ENCODE measurements around the gene SHANK1. TPM values are rescaled to one million over a fixed set of nuclear protein-coding genes. Genes with fewer than 3 reads are reported as not detected.

SHANK1 gene
- total and polyA plus RNA-seq, 2 donors, result 0.60 to 4.3 TPM

DNA sequence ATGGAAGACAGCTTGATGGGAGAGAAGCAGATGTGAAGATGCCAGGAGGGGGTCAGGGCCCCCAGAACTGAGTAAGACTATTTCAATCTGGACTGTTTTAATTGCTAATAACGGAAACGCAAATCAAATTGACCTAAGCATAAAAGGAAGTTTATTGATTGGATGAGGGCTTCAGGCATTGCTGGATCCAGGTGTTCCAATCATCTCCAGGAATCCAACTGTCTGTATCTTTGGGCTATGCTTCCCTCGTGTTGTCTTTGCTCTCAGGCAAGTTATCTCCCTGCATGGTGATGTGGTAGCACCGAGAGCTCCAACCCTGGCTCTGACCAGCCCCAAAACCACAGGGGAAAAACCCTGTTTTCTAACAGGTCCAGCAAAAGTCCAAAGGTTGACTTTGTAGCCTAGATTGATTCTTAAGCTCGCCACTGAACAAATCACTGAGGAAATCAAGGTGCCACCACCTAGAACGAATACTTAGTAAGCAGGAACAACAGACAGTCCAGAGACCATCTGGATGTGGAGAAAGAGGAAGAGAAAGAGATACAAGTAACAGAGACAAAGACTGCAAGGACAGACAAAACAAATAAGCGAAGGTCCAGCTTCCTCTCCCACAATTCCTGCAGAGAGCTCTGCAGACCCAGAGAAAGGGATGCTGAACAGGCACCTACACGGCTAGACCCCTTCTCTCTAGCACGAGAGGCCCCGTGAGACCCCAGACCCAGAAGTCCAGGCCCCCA is 71.6 kb downstream of the SHANK1 start:
- no peak for DNase-seq (ENCODE audit: extremely low spot score)
- Histone ChIP-seq H3K4me1 (ENCODE audit: insufficient read depth) (no peaks in the 10 kb centered on the region), H3K27ac (ENCODE audit: low read depth) (no peak overlapping the region), H3K36me3 (ENCODE audit: insufficient read depth) (no peaks in the 10 kb centered on the region), H3K4me3 (ENCODE audit: low read depth, low read length) (no peak overlapping the region)
- 72% methylated on average over 10 of the region's 10 CpGs for WGBS

DNA sequence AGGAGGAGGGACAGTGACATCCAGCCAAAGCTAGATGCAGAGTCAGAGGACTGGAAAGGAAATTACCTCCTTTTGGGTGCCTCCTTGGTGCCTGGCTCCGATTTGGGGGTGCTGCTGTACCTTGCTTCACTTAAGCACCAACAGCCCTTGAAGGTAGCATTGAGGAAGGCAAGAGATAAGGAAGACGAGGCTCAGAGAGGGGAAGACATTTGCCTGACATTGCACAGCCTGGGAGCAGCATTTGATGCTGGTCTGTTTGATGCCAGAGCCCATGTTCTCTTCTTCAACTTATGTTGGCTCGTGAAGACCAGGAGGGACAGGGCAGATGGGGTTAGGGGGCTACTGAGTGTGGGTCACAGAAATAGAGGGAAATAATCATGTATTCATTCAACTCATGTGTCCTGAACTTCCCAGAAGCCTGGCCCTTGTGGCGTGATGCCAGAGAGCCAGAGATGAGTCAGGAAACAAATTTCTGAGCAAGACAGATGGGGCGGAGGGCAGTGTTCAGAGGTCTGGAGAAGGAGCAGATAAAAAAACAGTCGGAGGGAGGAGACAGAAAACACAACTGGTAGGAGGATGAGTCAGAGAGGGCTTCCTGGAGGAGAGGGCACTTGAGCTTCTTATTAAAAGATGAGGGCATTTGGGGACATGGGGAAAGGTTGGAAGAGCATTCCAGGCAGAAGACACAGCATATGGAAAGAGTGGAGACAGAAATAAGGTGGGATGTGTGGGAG is 73.4 kb downstream of the SHANK1 start:
- Histone ChIP-seq H3K36me3 (ENCODE audit: insufficient read depth) (no peaks in the 10 kb centered on the region), H3K4me3 (ENCODE audit: low read depth, low read length) (no peak overlapping the region), H3K4me1 (ENCODE audit: insufficient read depth) (no peaks in the 10 kb centered on the region), H3K27ac (ENCODE audit: low read depth) (no peak overlapping the region)
- WGBS, result 42% methylated on average over 6 of the region's 6 CpGs
- DNase-seq (ENCODE audit: extremely low spot score), result no peak

DNA sequence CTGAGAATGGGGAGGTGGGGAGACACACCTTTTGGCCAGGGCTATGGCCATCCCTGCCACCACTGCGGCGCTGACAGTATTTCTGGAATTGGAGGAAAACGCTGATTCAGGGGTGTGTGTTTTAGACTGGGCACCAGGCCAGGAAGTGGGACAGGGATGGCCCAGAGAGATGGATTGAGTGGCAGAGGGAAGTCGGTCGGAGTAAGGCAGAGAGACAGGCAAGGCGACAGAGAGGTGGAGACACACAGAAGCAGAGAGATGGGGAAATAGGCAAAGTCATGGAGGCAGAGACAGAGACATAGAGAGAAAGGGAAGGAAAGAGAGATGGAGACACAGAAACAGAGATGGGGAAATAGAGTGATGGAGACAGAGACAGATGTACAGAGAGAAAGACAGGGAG is 74.5 kb downstream of the SHANK1 start:
- H3K4me3 ChIP-seq (ENCODE audit: low read depth, low read length), result no peak overlapping the region
- WGBS, result 72% methylated on average over 6 of the region's 6 CpGs
- H3K36me3 ChIP-seq (ENCODE audit: insufficient read depth), result no peaks in the 10 kb centered on the region
- no peak overlapping the region for H3K27ac ChIP-seq (ENCODE audit: low read depth)
- no peaks in the 10 kb centered on the region for H3K4me1 ChIP-seq (ENCODE audit: insufficient read depth)
- no peak for DNase-seq (ENCODE audit: extremely low spot score)

DNA sequence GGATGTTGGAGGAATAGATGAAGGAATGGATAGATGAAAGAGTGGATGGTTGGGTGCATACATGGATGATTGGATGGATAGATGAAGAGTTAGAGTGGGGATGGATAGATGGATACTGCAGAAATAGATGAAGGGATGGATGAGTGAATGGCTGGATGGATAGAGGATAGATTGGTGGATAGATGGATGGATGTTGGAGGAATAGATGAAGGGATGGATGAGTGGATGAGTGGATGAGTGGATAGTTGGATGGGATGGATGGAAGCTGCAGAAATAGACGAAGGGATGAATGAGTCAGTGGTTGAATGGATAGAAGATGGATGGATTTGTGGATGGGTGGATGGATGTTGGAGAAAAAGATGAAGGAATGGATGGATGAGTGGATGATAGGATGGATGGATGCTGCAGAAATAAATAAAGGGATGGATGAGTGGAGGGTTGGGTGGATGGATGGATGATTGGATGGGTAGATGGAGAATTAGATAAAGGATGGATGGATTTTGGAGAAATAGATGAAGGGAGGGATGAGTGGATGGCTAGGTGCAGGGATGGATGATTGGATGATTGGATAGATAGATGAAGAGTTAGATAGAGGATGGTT is 75.2 kb downstream of the SHANK1 start:
- no peaks in the 10 kb centered on the region for H3K36me3 ChIP-seq (ENCODE audit: insufficient read depth)
- no peak overlapping the region for H3K27ac ChIP-seq (ENCODE audit: low read depth)
- 36% methylated on average over 1 of the region's 1 CpG for WGBS
- H3K4me3 ChIP-seq (ENCODE audit: low read depth, low read length), result no peak overlapping the region
- no peak for DNase-seq (ENCODE audit: extremely low spot score)
- no peaks in the 10 kb centered on the region for H3K4me1 ChIP-seq (ENCODE audit: insufficient read depth)

DNA sequence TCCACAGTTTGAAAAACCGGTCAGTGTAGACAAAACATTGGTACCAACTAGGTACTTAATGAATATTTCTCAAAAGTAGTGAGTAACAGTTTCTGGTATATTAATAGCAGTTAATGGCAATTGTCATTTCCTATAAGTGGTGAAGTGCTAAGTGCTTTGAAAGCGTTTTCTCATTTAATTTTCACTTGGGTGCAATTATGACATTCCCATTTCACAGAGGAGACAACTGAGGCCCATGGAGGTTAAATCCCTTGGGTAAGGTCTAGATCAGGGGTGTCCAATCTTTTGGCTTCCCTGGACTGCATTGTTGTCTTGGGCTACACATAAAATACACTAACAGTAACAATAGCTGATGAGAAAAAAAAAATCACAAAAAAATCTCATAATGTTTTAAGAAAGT is 79.2 kb downstream of the SHANK1 start:
- Histone ChIP-seq H3K36me3 (ENCODE audit: insufficient read depth) (no peaks in the 10 kb centered on the region), H3K4me3 (ENCODE audit: low read depth, low read length) (no peak overlapping the region), H3K4me1 (ENCODE audit: insufficient read depth) (no peaks in the 10 kb centered on the region), H3K27ac (ENCODE audit: low read depth) (no peak overlapping the region)
- 74% methylated on average over 2 of the region's 2 CpGs for WGBS
- DNase-seq (ENCODE audit: extremely low spot score), result no peak

DNA sequence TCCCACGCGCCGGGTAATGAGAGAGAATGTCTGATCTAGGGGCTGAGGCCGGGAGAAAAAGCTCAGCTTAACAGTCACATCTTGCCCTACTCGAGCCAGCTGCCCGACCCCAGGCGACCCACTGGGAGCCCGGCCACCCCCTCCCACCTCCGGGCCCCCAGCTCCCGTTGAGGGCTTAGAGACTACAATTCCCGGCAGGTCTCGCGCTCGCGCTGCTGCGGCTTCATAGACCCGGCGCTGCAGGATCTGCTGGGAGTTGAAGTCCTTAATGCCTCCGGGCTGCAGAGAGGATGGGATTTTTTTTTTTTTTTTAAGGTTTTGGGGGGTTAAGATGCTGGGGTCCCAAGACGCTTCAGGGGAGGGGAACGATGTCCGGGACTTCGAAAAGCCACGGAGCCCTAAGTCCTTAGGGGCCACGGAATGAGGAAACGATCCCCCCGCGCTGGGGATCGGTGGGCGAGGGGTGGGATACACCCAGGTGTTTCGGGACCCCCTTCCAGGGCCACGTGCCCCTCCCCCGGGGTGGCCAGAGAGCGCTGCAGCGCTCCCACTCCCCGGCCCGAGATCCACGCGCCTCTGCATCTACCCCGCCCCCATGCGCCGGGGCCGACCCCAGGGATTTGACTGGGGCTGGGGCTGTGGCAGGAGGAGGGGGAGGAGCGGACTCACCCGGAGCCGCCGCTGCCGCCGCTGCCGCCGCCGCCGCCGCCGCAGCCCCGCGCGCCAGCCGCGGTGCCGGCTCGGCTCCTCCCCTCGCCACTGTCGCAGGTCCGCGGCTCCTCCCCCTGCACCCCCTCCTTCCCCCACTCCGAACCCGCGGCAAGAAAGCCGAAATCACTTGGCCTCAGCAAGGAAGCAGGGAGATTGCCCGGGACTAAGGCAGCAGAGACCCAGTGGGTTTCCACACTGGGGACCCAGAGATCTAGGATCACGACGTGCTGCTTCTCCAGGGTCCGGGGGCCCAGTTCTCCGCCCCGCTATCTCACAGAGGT is 80.2 kb downstream of the SHANK1 start, which contains the start of gene SYT3:
Gene SYT3 (minus strand): TSS at position 761 of the 992 bp plus-strand sequence. CDS start 2,470 bp downstream, outside the sequence.
- 2% methylated on average over 76 of the region's 76 CpGs for WGBS
- H3K4me3 ChIP-seq (ENCODE audit: low read depth, low read length), result peak within 1 kb of the TSS; percentile 43
- H3K4me1 ChIP-seq (ENCODE audit: insufficient read depth), result no peaks in the 10 kb centered on the region
- no peaks in the 10 kb centered on the region for H3K36me3 ChIP-seq (ENCODE audit: insufficient read depth)
- no peak within 1 kb of the TSS for H3K27ac ChIP-seq (ENCODE audit: low read depth)
- DNase-seq (ENCODE audit: extremely low spot score), result no peak

DNA sequence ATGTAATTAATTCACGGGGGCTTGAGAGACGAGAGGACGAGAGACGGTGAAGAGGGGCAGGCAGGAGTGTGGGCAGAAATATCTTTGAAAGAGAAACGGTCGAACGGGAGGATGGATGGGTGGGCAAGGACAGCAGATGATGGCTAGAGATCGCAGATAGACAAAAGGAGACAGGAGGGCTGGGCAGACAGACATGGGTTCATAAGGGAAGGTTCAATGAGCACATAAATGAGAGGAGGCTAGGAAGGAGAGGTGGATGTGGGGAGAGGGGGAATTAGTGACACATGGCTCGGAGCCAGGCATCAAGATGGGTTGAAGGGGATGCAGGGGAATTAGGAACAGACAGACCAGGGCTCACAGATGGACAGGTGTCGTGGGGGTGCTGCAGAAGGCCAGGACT is 81.0 kb downstream of the SHANK1 start:
- DNase-seq (ENCODE audit: extremely low spot score), result no peak
- no peak overlapping the region for H3K27ac ChIP-seq (ENCODE audit: low read depth)
- 43% methylated on average over 10 of the region's 10 CpGs for WGBS
- H3K36me3 ChIP-seq (ENCODE audit: insufficient read depth), result no peaks in the 10 kb centered on the region
- H3K4me3 ChIP-seq (ENCODE audit: low read depth, low read length), result no peak overlapping the region
- no peaks in the 10 kb centered on the region for H3K4me1 ChIP-seq (ENCODE audit: insufficient read depth)

DNA sequence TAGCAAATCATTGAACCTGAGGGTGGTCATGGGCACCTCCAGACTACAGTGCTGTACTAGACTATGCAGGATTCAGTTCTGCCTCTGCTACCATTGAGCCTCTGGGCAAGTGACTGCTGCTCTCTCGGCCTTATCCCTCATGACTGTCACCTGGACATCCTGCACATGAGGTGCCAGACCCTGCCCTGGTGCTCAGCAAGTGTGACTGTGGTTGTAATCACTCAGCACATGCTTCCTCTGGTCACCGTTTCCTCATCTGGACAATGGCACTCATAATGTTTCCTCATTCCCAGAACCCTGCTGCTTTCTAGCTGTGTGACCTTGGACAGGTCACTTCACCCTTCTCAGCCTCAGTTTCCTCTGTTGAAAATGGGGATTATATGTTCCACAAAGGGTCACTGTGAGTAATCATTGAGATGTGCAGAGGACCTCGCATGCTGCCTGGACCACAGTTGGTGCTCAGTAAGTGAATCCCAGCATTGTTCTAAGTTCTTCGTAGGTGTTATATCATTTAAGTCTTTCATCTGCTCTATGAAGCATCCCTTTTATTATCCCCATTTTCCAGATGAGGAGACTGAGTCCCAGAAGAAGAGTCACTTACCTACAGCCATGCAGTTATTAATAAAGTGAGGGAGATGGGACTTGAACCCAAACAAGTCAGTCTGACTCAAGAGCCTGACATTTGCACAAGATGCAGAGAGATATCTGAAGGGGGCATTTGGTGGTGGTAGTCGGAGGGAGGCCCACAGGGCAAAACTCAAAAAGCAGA is 83.1 kb downstream of the SHANK1 start:
- no peak overlapping the region for H3K4me3 ChIP-seq (ENCODE audit: low read depth, low read length)
- no peaks in the 10 kb centered on the region for H3K36me3 ChIP-seq (ENCODE audit: insufficient read depth)
- DNase-seq (ENCODE audit: extremely low spot score), result no peak
- WGBS, result 75% methylated on average over 5 of the region's 5 CpGs
- no peaks in the 10 kb centered on the region for H3K4me1 ChIP-seq (ENCODE audit: insufficient read depth)
- no peak overlapping the region for H3K27ac ChIP-seq (ENCODE audit: low read depth)

DNA sequence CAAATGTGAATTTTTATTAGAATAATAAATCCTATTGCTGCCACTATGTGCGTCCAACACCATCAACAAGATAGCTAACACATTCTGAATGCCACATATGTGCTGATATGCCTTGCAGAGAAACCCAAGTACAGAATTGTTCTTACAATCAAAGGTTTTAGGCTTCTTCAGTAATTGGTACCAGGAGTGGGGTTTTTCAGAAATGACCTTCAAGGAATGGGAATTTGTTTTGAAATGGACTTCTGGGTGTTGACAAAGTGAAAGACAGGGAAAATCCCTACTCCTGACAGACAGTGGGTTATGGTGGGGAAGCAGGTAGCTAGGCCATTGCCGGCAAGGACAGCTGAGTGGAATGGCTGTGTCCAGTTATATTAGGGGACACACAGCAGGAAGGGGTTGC is 85.6 kb downstream of the SHANK1 start:
- Histone ChIP-seq H3K27ac (ENCODE audit: low read depth) (no peak overlapping the region), H3K4me3 (ENCODE audit: low read depth, low read length) (no peak overlapping the region), H3K36me3 (ENCODE audit: insufficient read depth) (no peaks in the 10 kb centered on the region), H3K4me1 (ENCODE audit: insufficient read depth) (no peaks in the 10 kb centered on the region)
- no peak for DNase-seq (ENCODE audit: extremely low spot score)
- 93% methylated on average over 2 of the region's 2 CpGs for WGBS

DNA sequence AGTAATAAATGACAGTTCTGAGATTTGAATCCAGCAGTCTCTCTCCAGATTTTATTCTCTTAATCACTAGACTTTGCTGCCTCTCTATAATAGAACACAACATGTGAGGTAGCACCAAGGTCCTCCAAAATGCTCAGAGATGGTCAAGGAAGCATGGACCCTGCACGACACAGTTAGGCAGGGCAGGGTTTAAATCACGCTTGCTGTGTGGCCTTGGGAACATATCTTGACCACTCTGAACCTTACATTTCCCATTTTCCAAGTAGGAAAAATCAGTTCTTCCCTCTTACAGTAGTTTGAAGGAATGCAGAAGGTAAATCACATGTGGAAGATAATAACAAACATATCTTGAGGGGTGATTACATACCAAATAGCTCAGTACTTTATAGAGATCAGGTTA is 86.2 kb downstream of the SHANK1 start:
- no peak overlapping the region for H3K4me3 ChIP-seq (ENCODE audit: low read depth, low read length)
- H3K36me3 ChIP-seq (ENCODE audit: insufficient read depth), result no peaks in the 10 kb centered on the region
- no peak for DNase-seq (ENCODE audit: extremely low spot score)
- H3K27ac ChIP-seq (ENCODE audit: low read depth), result no peak overlapping the region
- WGBS, result 76% methylated on average over 2 of the region's 2 CpGs
- no peaks in the 10 kb centered on the region for H3K4me1 ChIP-seq (ENCODE audit: insufficient read depth)

DNA sequence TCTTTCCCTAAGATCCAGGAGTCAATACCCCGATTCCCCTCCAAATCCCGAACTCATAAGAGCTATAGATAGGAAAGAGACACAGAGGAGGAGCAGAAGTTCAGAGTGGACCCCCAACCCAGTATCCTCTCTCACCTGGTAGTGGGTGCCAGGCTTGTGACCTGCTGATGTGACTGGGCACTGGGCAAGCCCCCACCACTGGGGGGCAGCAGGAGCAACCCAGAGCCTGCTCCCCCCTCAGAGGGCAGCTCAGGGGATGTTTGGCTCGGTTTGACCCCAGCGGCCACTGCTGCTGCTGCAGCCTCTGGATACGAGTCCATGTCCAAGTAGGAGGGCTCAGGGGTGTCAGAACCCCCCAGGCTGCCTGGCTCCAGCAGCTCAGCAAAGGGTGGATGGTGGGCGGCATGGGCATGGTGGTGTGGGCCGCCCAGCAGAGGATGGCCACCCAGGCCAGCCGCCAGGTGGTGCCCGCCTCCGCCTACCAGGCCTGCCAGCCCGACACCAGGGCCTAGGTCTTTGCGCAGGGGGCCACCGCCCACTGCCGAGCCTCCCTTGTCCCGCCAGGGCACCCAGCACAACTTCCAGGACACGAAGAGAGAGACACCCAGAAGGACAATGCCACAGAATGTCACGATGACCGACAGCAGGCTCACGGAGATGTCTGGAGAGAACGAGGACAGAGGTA is 87.3 kb downstream of the SHANK1 start:
- H3K4me3 ChIP-seq (ENCODE audit: low read depth, low read length), result no peak overlapping the region
- WGBS, result 78% methylated on average over 20 of the region's 20 CpGs
- DNase-seq (ENCODE audit: extremely low spot score), result no peak

DNA sequence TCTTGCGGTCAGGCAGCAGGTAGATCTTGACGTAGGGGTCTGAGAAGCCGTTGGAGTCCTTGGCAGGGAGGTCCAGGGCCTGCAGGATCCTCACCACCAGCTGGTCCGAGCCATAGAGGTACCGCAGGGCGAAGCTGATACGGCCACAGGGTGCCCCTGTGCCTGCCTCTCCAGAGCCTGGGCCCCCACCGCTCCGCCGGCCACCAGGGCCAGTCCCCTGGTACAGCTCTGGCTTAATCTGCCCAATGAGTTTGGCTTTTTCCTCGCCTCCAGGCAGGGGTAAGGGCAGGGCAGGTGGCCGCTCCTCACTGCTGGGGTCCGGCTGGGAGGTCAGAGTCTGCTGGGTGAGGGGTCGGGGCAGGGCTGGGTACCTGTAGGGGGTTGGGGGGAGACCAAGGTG is 89.8 kb downstream of the SHANK1 start:
- WGBS, result 70% methylated on average over 14 of the region's 14 CpGs
- DNase-seq (ENCODE audit: extremely low spot score), result no peak
- Histone ChIP-seq H3K36me3 (ENCODE audit: insufficient read depth) (no peaks in the 10 kb centered on the region), H3K4me1 (ENCODE audit: insufficient read depth) (no peaks in the 10 kb centered on the region), H3K27ac (ENCODE audit: low read depth) (no peak overlapping the region), H3K4me3 (ENCODE audit: low read depth, low read length) (no peak overlapping the region)

More for the DNA sequence above, 87.3 kb downstream of the SHANK1 start:
- no peaks in the 10 kb centered on the region for H3K36me3 ChIP-seq (ENCODE audit: insufficient read depth)
- H3K4me1 ChIP-seq (ENCODE audit: insufficient read depth), result no peaks in the 10 kb centered on the region
- H3K27ac ChIP-seq (ENCODE audit: low read depth), result no peak overlapping the region
